ENCODE results near the gene CCDC190. TPM values are rescaled to one million over a fixed set of nuclear protein-coding genes. Genes with fewer than 3 reads are reported as not detected.
A peak's percentile ranks its signal among the peaks of the same experiment; 100 is the strongest.

CCDC190 gene
- total and polyA plus RNA-seq, 2 of the 8 experiments (the other 6 are each of a cell fraction or from before 2014, with no cell fraction given), result not detected

DNA sequence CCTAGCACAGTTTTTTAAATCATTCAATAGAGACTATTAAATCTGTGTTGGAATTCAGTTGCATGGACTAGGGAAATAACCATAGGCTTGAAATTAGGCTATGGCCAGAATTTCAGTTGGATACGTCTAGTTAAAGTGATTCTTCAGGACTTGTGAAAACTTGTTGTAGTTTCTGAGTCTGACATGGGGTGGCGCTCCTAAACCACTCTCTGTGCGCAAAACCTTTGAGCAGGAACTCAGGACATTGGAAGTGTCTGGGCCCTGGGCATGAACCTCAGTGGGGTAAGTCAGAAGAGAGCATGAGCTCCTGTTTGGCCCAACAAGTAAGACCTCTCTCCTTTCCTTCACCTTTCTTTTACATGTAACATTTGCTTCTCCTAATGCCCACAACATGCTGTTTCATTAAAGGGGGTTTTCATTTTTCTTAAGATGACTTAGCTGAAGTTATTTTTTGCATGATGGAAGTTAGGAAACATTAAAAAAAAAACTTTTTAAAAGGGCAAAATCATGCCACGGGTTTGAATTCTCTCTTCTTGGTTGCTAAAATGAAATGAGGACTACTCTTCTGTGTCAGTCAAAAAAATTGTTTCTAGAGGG, 17.1 kb upstream of the CCDC190 start:
- no peak overlapping the region for H3K27ac ChIP-seq (ENCODE audit: low read depth, low read length)
- no peak overlapping the region for H4K8ac ChIP-seq (ENCODE audit: extremely low read depth, insufficient read depth, low read length)
- H3K36me3 ChIP-seq (ENCODE audit: control insufficient read depth in 2 of 4, insufficient read depth in 4 of 4, low read length in 3 of 4), result no peaks in the 10 kb centered on the region
- no peaks in the 10 kb centered on the region for H3K9me3 ChIP-seq (ENCODE audit: insufficient read depth in 2 of 2, low read depth in 1 of 2, low read length in 1 of 2)
- H3K9ac ChIP-seq (replicated peaks in 1 of 4; ENCODE audit: extremely low read depth in 1 of 4, low read depth in 3 of 4, low read length in 3 of 4), result no peak overlapping the region
- H4K5ac ChIP-seq (ENCODE audit: insufficient read length, low read depth, low read length), result no peak overlapping the region
- no peak overlapping the region for H4K91ac ChIP-seq (replicated peaks; ENCODE audit: insufficient read length, low read length)
- peak; percentile 31 to 87 for DNase-seq (ENCODE audit: low read depth in 1 of 2, low spot score in 2 of 2)
- no peak overlapping the region for H2BK120ac ChIP-seq (replicated peaks; ENCODE audit: low read depth, low read length)
- H3K56ac ChIP-seq (replicated peaks; ENCODE audit: insufficient read length, low read depth, low read length), result no peak overlapping the region
- no peak overlapping the region for H3K18ac ChIP-seq (ENCODE audit: extremely low read depth, low read length)
- no peak overlapping the region for H2AK5ac ChIP-seq (ENCODE audit: low read depth, low read length)
- H2AFZ ChIP-seq (ENCODE audit: low read length), result no peak overlapping the region
- FAIRE-seq, result peak; percentile 82
- no peak overlapping the region for H3K4me2 ChIP-seq (ENCODE audit: insufficient read depth in 1 of 2, low read depth in 2 of 2, low read length in 2 of 2)
- WGBS, 2 experiments (ENCODE audit: extremely low coverage in 1 of 2, insufficient coverage in 1 of 2, insufficient read length in 1 of 2, insufficient replicate concordance in 2 of 2, low coverage in 1 of 2, low lambda C conversion rate in 2 of 2, missing lambda C conversion rate in 1 of 2), result 31% methylated on average over 4 of the region's 4 CpGs; no CpG with 5 or more reads in 1 of the 2 experiments
- no peaks in the 10 kb centered on the region for H3K79me2 ChIP-seq (ENCODE audit: control insufficient read depth in 1 of 2, insufficient read depth in 2 of 2, low read length in 2 of 2)
- no peak overlapping the region for H2BK12ac ChIP-seq (ENCODE audit: low read depth, low read length)
- no peak overlapping the region for H3K23ac ChIP-seq (ENCODE audit: insufficient read length)
- H3K14ac ChIP-seq (ENCODE audit: insufficient read length), result no peak overlapping the region
- ChIA-PET CTCF (ENCODE audit: partially characterized antibody) (interaction anchor here (0.7 to 2.4 kb wide), 41 partner anchors 8 to 519 kb away, joined by 3 to 58 read pairs (median 4); partner anchors contain the start of genes CCDC190, NUF2 and RGS4), POLR2A (ENCODE audit: partially characterized antibody) (interaction anchor here (0.6 kb wide), 1 partner anchor 8 kb away, joined by 3 read pairs; no protein-coding TSS in a partner anchor)
- H3K23me2 ChIP-seq (ENCODE audit: low read depth, low read length), result no peaks in the 10 kb centered on the region
- peaks cover 0 to 3% (median 0%) of the 10 kb centered on the region in 4 experiments; a peak in 2 of 7 replicates for H3K4me1 ChIP-seq (replicated peaks in 1 of 4; ENCODE audit: control insufficient read depth in 3 of 4, insufficient read depth in 4 of 4, low read length in 3 of 4)
- no peaks in the 10 kb centered on the region for H3K79me1 ChIP-seq (ENCODE audit: low read depth, low read length)
- no peaks in the 10 kb centered on the region for H4K20me1 ChIP-seq (replicated peaks in 1 of 2; ENCODE audit: control insufficient read depth in 1 of 2, insufficient read depth in 2 of 2, low read length in 2 of 2)
- no peak overlapping the region for H2BK5ac ChIP-seq (ENCODE audit: low read depth, low read length)
- H2BK20ac ChIP-seq (ENCODE audit: low read length), result no peak overlapping the region
- H3K27me3 ChIP-seq (replicated peaks in 1 of 4; ENCODE audit: control insufficient read depth in 3 of 4, extremely low read depth in 1 of 4, insufficient read depth in 3 of 4, low read length in 3 of 4), result no peaks in the 10 kb centered on the region
- H2BK15ac ChIP-seq (ENCODE audit: low read length), result no peak overlapping the region
- no peak overlapping the region for H3K4ac ChIP-seq (replicated peaks; ENCODE audit: insufficient read length, low read depth, low read length)
- no peak overlapping the region for H3K4me3 ChIP-seq (ENCODE audit: extremely low read depth in 1 of 4, insufficient read depth in 2 of 4, low read depth in 3 of 4, low read length in 4 of 4)
- no peak for TF ChIP-seq FOSL1 (IDR thresholded peaks at IDR 0.05; ENCODE audit: insufficient read depth, low read depth, low read length)
- TF ChIP-seq, protein P1, sequence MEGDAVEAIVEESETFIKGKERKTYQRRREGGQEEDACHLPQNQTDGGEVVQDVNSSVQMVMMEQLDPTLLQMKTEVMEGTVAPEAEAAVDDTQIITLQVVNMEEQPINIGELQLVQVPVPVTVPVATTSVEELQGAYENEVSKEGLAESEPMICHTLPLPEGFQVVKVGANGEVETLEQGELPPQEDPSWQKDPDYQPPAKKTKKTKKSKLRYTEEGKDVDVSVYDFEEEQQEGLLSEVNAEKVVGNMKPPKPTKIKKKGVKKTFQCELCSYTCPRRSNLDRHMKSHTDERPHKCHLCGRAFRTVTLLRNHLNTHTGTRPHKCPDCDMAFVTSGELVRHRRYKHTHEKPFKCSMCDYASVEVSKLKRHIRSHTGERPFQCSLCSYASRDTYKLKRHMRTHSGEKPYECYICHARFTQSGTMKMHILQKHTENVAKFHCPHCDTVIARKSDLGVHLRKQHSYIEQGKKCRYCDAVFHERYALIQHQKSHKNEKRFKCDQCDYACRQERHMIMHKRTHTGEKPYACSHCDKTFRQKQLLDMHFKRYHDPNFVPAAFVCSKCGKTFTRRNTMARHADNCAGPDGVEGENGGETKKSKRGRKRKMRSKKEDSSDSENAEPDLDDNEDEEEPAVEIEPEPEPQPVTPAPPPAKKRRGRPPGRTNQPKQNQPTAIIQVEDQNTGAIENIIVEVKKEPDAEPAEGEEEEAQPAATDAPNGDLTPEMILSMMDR (IDR thresholded peaks at IDR 0.05; ENCODE audit: control extremely low read depth in 1 of 3, insufficient read depth in 1 of 3, low read depth in 1 of 3, low read length in 3 of 3), result peak; percentile 45 to 92 (median 86)
- TF ChIP-seq, protein P2, sequence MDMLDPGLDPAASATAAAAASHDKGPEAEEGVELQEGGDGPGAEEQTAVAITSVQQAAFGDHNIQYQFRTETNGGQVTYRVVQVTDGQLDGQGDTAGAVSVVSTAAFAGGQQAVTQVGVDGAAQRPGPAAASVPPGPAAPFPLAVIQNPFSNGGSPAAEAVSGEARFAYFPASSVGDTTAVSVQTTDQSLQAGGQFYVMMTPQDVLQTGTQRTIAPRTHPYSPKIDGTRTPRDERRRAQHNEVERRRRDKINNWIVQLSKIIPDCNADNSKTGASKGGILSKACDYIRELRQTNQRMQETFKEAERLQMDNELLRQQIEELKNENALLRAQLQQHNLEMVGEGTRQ (IDR thresholded peaks at IDR 0.05; ENCODE audit: low read length), result no peak
- TF ChIP-seq SIRT6 (IDR thresholded peaks at IDR 0.05; ENCODE audit: low read length), result no peak
- no peak for TF ChIP-seq ASH2L (IDR thresholded peaks at IDR 0.05; ENCODE audit: low read length)
- no peak for TF ChIP-seq CREB1 (IDR thresholded peaks at IDR 0.05)
- TF ChIP-seq CEBPB (IDR thresholded peaks at IDR 0.05; ENCODE audit: low read depth, low read length), result no peak
- no peak for TF ChIP-seq SRF (IDR thresholded peaks at IDR 0.05; ENCODE audit: low read depth, low read length)
- no peak for TF ChIP-seq SUZ12 (IDR thresholded peaks at IDR 0.05; ENCODE audit: low read length)
- no peak for TF ChIP-seq POU5F1 (IDR thresholded peaks at IDR 0.05; ENCODE audit: low read depth, low read length)
- TF ChIP-seq BACH1 (IDR thresholded peaks at IDR 0.05; ENCODE audit: low read length), result no peak
